DMS 273 (cell line): ENCODE data around the gene UBTF.

ENCODE experiments used
- DNase-seq: peaks from one replicate; lab custom pipeline; 2025; ENCODE audit not compliant: unreplicated experiment; lab: John Stamatoyannopoulos, UW

UBTF gene

GRCh38 chr17:44219616-44220212 is at the start of gene UBTF:
Gene UBTF, minus strand, starts transcription at chr17:44219675. Its CDS starts 1,446 bp downstream, at chr17:44218229.
- DNase-seq, result peak; percentile 93

- DNase-seq, result no peak
These were observed 49.4 kb upstream of the UBTF start for GRCh38 chr17:44268709-44269534.

GRCh38 chr17:44267818-44268490 is 48.5 kb upstream of the UBTF start, which contains the start of gene SLC4A1:
Gene SLC4A1, minus strand, starts transcription at chr17:44268135. Its CDS starts 5,269 bp downstream, at chr17:44262866.
- DNase-seq, result no peak

- DNase-seq, result no peak
These were observed 47.6 kb upstream of the UBTF start for GRCh38 chr17:44267165-44267455.

- peak; percentile 51 for DNase-seq
These were observed 47.1 kb upstream of the UBTF start for GRCh38 chr17:44266402-44267164.

DNA sequence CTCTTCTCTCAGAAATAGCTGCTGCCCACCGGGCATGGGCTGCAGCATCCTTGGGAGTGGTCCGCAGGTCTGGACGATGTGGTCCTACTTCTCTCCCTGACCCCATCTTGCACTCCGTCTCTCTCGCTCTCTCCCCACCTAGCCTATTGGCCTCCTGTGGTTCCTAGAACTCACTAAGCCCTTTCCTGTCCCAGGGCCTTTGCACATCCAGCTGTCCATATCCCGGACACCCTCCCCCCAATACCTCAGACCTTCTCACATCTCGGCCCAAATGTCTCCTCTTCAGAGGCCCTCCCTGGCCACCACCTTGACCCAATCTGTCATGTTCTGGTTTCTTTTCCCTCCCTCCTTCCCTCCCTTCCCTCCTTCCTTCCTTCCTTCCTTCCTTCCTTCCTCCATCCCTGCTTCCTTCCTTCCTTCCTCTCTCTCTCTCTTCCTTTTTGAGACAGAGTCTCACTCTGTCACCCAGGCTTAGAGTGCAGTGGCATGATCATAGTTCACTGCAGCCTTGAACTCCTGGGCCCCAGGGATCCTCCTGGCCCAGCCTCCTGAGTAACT is 43.9 kb upstream of the UBTF start:
- DNase-seq, result no peak

- DNase-seq, result no peak
These were observed 43.3 kb upstream of the UBTF start for GRCh38 chr17:44262654-44263225.

- no peak for DNase-seq
These were observed 40.8 kb upstream of the UBTF start for GRCh38 chr17:44260296-44260695.

- DNase-seq, result no peak
These were observed 39.4 kb upstream of the UBTF start for GRCh38 chr17:44258811-44259351.

- no peak for DNase-seq
These were observed 38.6 kb upstream of the UBTF start for GRCh38 chr17:44257815-44258760.

DNA sequence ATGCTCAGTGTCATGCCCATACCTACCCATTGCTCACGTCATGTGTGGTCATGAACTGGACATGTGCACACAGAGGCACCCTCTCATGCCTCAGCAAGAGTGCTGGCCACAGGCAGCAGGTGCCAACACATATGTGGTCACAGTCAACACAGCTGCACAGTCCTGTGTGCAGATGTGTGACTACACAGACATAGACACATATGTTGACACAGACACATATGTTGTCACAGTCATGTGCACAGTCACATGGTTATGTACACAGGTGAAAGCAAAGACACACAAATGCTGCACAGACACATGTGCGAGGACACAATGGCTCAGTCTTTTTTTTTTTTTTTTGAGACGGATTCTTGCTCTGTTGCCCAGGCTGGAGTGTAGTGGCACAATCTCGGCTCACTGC is 37.2 kb upstream of the UBTF start:
- no peak for DNase-seq

GRCh38 chr17:44255915-44256314 is 36.4 kb upstream of the UBTF start:
- DNase-seq, result no peak

GRCh38 chr17:44254361-44255095 is 35.1 kb upstream of the UBTF start:
- no peak for DNase-seq

GRCh38 chr17:44253006-44253405 is 33.5 kb upstream of the UBTF start:
- no peak for DNase-seq

GRCh38 chr17:44251062-44251461 is 31.6 kb upstream of the UBTF start:
- no peak for DNase-seq

GRCh38 chr17:44249501-44250246 is 30.2 kb upstream of the UBTF start:
- DNase-seq, result no peak

- no peak for DNase-seq
These were observed 28.6 kb upstream of the UBTF start for GRCh38 chr17:44247876-44248736.
